A673 (cell line): ENCODE measurements around the gene NQO2.
"Not testable (repeated sequence)": the region's sequence is repeated elsewhere in the genome, so short reads cannot be mapped to it uniquely, and the experiment has no call there.

ENCODE experiments used
- CTCF ChIP-seq: fragments of 300-800, 200-600 bp; sonication (generic); conservative IDR thresholded peaks from 2 replicates; pipeline ENCODE4 v1.5.1; 2017; ENCODE audit warnings: low read depth, mild to moderate bottlenecking, antibody characterized with exemption, low read length, moderate library complexity, mixed read lengths
- EZH2 ChIP-seq: fragments of 200-600 bp; sonication (generic); IDR thresholded peaks from 2 replicates; pipeline ENCODE4 v1.6.1; 2017; ENCODE audit warnings: borderline replicate concordance, low read depth, mild to moderate bottlenecking, mixed read lengths, antibody characterized with exemption, low read length; ENCODE audit not compliant: poor library complexity, severe bottlenecking

- TF ChIP-seq CTCF, EZH2: not testable (repeated sequence)
Measured at GRCh38 chr6:2972219-2972487, 27.5 kb upstream of the NQO2 start.
